GM12892 (cell line): Measurements from ENCODE around the gene PPP2R5C.

Experiments used
- POLR2A ChIP-seq: IDR thresholded peaks from 2 replicates; pipeline ENCODE4 v1.6.1; 2011; ENCODE audit warnings: low read depth, low read length, control low read depth
- POLR2AphosphoS5 ChIP-seq: IDR thresholded peaks from 2 replicates; pipeline ENCODE4 v1.6.1; 2011; ENCODE audit warnings: low read depth, low read length, control low read depth
- TAF1 ChIP-seq: IDR thresholded peaks from 2 replicates; pipeline ENCODE4 v1.6.1; 2011; ENCODE audit warnings: low read depth, mild to moderate bottlenecking, control low read depth, low read length, borderline replicate concordance

GRCh38 chr14:101839236-101839635 lies 77.7 kb downstream of the PPP2R5C start:
- TF ChIP-seq POLR2A (no peak), POLR2AphosphoS5 (peak; percentile 50; the same call in 1 of the 2 replicates), TAF1 (no peak)
